Renal cortical epithelial cell (primary cell): Measurements from ENCODE around the gene NR2C2AP. TPM values are rescaled to one million over a fixed set of nuclear protein-coding genes. Genes with fewer than 3 reads are reported as not detected.

Experiments
- DNase-seq: peaks from one replicate; pipeline ENCODE4 v3.0.0-alpha.2; 2011; ENCODE audit warnings: low read depth
- total RNA-seq: library from RNA; depleted of rRNA; stranded (reverse); fragments of >200 nt; gene quantifications from 2 replicates; pipeline ENCODE4 v1.2.3, GENCODE V29; 2014

NR2C2AP gene
- total RNA-seq, 1 donor from 2014 or later = 8.2 TPM

- no peak for DNase-seq
These were observed 50.4 kb downstream of the NR2C2AP start for GRCh38 chr19:19152668-19153384.

GRCh38 chr19:19151418-19151817 lies 51.8 kb downstream of the NR2C2AP start:
- DNase-seq = no peak

Other genes starting within 250 kb of the NR2C2AP start
- gene SUGP2, start 169.9 kb downstream of the NR2C2AP start, total RNA-seq = 20.3 and 59.9 TPM in 2 replicates
- 41.5 and 62.3 TPM in 2 replicates for gene ARMC6, start 169.8 kb downstream of the NR2C2AP start, total RNA-seq
- gene SLC25A42, start 139.4 kb downstream of the NR2C2AP start, total RNA-seq = 1.2 and 4.5 TPM in 2 replicates
- 14.1 and 25.3 TPM in 2 replicates for gene TMEM161A, start 64.9 kb downstream of the NR2C2AP start, total RNA-seq
- 0.20 TPM in 1 of 2 replicates, not detected in the other for gene MEF2B, start 33.2 kb downstream of the NR2C2AP start, total RNA-seq
- gene BORCS8, start 11.3 kb downstream of the NR2C2AP start, total RNA-seq = 18.9 and 26.6 TPM in 2 replicates
- 40.9 and 78.5 TPM in 2 replicates for gene RFXANK, start 11.2 kb downstream of the NR2C2AP start, total RNA-seq
- gene NCAN, start 8.5 kb upstream of the NR2C2AP start, total RNA-seq = not detected in 2 replicates
- gene TM6SF2, start 69.9 kb upstream of the NR2C2AP start, total RNA-seq = 0.20 TPM in 1 of 2 replicates, not detected in the other
- 12.7 and 21.4 TPM in 2 replicates for gene SUGP1, start 117.1 kb upstream of the NR2C2AP start, total RNA-seq
- 14.1 and 38.6 TPM in 2 replicates for gene MAU2, start 117.4 kb upstream of the NR2C2AP start, total RNA-seq
- 44.1 and 93.9 TPM in 2 replicates for gene GATAD2A, start 202.3 kb upstream of the NR2C2AP start, total RNA-seq